Measurements from ENCODE around the gene BCAS1.
"Not testable (repeated sequence)": the region's sequence is repeated elsewhere in the genome, so short reads cannot be mapped to it uniquely, and the experiment has no call there.

BCAS1 gene

GRCh38 chr20:53934421-53935343, 135.7 kb downstream of the BCAS1 start:
- DNase-seq (ENCODE audit: insufficient read length, low spot score) (no peak), FAIRE-seq (no peak)
- TF ChIP-seq CTCF (IDR thresholded peaks at IDR 0.05; ENCODE audit: insufficient read depth, missing control alignments): no peak

DNA sequence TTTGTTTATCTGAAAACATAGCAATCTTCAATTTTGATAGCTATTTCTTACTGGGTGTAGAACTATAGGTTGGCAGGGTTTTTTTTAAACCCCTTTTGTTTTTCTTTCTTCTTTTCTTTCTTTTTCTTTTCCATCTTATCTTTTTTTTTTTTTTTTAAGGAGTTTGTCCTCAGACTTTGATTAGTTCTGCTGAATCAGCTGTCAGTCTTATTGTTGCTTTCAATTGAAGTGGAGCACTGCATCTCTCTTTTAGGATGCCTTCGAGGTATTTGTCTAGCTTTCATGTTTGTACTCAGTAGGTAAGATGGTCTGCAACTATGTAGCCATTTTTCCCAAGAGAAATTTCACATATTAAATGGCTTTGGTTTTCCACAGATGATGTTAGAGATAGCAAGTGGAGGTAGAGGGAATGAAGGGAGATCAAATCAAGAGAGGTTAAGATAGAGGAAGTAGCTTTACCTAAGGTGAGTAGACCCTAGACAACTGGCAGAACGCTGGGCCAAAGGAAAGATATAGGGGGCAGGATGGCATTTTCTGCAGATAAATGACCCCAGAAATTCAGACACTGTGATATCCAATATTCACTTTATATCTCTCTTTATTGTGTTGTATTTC, 137.1 kb downstream of the BCAS1 start:
- no peak for FAIRE-seq
- TF ChIP-seq CTCF (IDR thresholded peaks at IDR 0.05; ENCODE audit: insufficient read depth, missing control alignments): no peak
- DNase-seq (ENCODE audit: insufficient read length, low spot score): no peak

DNA sequence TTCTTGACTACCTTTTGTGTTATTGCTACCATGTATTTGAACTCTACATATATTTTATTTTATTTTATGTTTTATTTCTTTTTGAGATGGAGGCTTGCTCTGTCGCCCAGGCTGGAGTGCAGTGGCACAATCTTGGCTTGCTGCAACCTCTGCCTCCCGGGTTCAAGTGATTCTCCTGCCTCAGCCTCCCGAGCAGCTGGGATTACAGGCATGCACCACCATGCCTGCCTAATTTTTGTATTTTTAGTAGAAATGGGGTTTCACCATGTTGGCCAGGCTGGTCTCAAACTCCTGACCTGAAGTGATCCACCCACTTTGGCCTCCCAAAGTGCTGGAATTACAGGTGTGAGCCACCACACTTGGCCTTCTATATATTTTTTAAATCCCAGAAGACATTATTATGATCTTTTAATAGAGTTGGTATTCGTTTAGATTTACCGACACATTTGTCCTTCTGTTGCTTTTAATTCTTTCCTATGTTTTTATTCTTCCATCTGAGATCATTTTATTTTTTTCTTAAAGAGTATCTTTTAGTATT, 137.7 kb downstream of the BCAS1 start:
- DNase-seq (ENCODE audit: insufficient read length, low spot score); FAIRE-seq: not testable (repeated sequence)

- FAIRE-seq (no peak), DNase-seq (ENCODE audit: insufficient read length, low spot score) (no peak)
- no peak for TF ChIP-seq CTCF (IDR thresholded peaks at IDR 0.05; ENCODE audit: insufficient read depth, missing control alignments)
Observed at GRCh38 chr20:53931597-53931996, 138.8 kb downstream of the BCAS1 start.

DNA sequence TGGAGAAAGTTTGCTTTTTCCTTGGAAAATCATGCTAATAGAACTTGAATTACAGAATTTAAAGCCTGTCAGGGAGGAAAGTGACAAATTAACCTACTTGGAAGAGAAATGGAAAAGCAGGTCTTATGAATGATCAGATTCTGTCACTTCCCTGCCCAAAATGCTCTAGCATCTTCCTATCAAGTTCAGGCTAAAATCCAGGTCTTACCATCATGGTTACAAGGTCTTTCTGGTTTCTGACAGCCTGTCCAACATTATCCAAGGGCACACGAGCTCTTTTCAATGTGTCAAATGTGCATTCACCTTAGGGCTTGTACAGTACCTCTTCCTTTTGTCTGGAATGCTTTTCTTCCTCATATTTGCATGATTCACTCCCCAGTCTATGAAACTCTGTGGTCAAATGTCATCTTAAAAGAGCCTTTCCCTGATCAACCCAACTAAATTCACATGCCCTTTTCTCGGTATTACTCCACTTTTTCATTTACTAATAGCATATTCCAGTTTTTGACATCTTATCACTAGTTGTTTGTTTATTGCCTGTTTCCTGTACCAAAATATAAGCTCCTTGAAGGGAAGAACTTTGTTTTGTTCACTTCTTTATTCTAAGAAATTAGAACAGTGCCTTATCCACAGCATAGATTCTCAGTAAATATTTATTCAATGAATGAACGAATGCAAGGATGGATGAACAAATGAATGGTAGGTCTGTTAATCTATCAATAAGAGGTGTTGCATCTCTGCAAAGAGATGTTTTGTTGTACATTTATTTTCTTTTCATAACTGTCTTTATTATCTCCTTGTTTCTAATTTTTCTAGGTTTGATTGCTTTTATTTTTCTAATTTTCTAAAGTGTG, 139.5 kb downstream of the BCAS1 start:
- DNase-seq (ENCODE audit: insufficient read length, low spot score): no peak

DNA sequence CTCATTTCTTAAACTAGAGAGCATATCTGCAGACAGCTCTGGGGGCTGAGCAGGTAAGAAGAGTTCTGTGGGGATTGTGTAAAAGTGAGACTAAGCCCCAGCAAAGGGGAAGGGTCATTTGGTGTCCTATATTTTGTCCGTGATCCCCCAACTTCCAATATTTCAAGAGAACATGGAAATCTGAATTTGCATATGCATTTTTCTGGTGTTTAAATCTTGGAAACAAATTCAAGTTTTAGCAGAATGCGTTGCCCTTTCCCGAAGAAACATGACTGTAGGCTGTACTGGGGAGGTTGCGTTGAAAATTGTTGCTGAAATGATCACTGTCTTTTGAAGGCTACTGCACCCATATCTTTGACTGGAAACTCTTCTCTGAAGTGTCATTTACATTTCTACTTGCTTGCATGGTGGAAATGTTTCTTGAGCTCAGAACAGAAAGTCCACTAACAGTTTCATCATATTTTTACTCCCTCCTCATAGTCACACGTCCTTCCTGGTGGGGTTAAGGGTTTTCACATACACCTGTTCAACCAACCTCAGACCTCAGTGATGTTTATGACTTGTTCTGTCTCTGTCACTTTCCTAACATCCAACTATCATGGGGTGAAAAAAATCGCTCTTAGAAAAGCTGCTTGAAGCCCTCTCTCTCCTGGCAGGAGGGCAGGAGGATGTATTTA, 140.3 kb downstream of the BCAS1 start:
- DNase-seq (ENCODE audit: insufficient read length, low spot score) (no peak), FAIRE-seq (no peak)
- TF ChIP-seq CTCF (IDR thresholded peaks at IDR 0.05; ENCODE audit: insufficient read depth, missing control alignments): no peak

More for the DNA sequence above, 139.5 kb downstream of the BCAS1 start:
- no peak for TF ChIP-seq CTCF (IDR thresholded peaks at IDR 0.05; ENCODE audit: insufficient read depth, missing control alignments)
- no peak for FAIRE-seq

DNA sequence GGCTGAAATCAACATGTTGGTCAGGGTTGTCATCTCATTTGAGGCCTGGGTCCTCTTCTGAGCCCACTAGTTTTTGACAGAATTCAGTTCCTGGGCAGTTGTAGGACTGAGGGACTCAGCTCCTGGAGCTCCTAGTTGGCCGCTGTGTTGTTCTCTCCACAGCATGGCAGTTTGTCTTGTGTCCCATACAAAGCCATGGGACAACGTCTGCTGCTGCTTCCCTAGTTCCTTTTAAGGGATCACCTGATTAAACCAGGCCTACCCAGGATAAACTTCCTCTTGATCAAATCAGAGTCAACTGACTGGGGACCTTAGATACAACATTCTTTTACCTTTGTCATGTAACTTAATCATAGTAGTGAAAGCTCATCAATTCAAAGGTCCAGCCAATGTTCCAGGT, 141.0 kb downstream of the BCAS1 start:
- FAIRE-seq: no peak
- no peak for TF ChIP-seq CTCF (IDR thresholded peaks at IDR 0.05; ENCODE audit: insufficient read depth, missing control alignments)
- no peak for DNase-seq (ENCODE audit: insufficient read length, low spot score)
